T-helper 1 cell treated with Interleukin-12 subunit alpha and Interleukin-12 subunit beta and Interleukin-4 antibody, amounts not matched to agents 30 ng/mL and 1 ng/mL, for 36 hours (primary cell): ENCODE measurements around the gene SEL1L3. TPM values are rescaled to one million over a fixed set of nuclear protein-coding genes. Genes with fewer than 3 reads are reported as not detected.

ENCODE experiments used
- intact Hi-C: fragments of 100-400 bp; cut with micrococcal nuclease; formaldehyde crosslinking; loops from one replicate; pipeline ENCODE4 v1.15.1; 2024
- total RNA-seq: library from RNA; stranded (reverse); gene quantifications from 2 replicates; pipeline ENCODE4 v1.2.3, GENCODE V29; 2022

SEL1L3 gene
- total RNA-seq, 1 donor from 2014 or later: 57.7 TPM

GRCh38 chr4:25795566-25796454 lies 67.0 kb downstream of the SEL1L3 start:
- intact Hi-C loops: no loop called here

- intact Hi-C loops: no loop called here
Observed at GRCh38 chr4:25795091-25795490, 67.7 kb downstream of the SEL1L3 start.

- intact Hi-C loops: no loop called here
Observed at GRCh38 chr4:25792876-25793275, 69.9 kb downstream of the SEL1L3 start.

GRCh38 chr4:25792200-25792791 lies 70.5 kb downstream of the SEL1L3 start:
- intact Hi-C loops: no loop called here

- intact Hi-C loops: no loop called here
Observed at GRCh38 chr4:25790024-25790423, 72.8 kb downstream of the SEL1L3 start.

GRCh38 chr4:25788703-25789238 lies 74.0 kb downstream of the SEL1L3 start:
- intact Hi-C loops: no loop called here

- intact Hi-C loops: no loop called here
Observed at GRCh38 chr4:25786497-25787065, 76.2 kb downstream of the SEL1L3 start.

- intact Hi-C loops: no loop called here
Observed at GRCh38 chr4:25783943-25784342, 78.8 kb downstream of the SEL1L3 start.

GRCh38 chr4:25783126-25783525 lies 79.7 kb downstream of the SEL1L3 start:
- intact Hi-C loops: no loop called here

- intact Hi-C loops: no loop called here
Observed at GRCh38 chr4:25782482-25782881, 80.3 kb downstream of the SEL1L3 start.

- intact Hi-C loops: no loop called here
Observed at GRCh38 chr4:25779021-25779420, 83.8 kb downstream of the SEL1L3 start.

- intact Hi-C loops: no loop called here
Observed at GRCh38 chr4:25776795-25777194, 86.0 kb downstream of the SEL1L3 start.

- intact Hi-C loops: no loop called here
Observed at GRCh38 chr4:25775166-25775565, 87.6 kb downstream of the SEL1L3 start.

GRCh38 chr4:25773358-25773757 lies 89.4 kb downstream of the SEL1L3 start:
- intact Hi-C loops: no loop called here

GRCh38 chr4:25771672-25772071 lies 91.1 kb downstream of the SEL1L3 start:
- intact Hi-C loops: no loop called here

- intact Hi-C loops: no loop called here
Observed at GRCh38 chr4:25770847-25771246, 91.9 kb downstream of the SEL1L3 start.

- intact Hi-C loops: no loop called here
Observed at GRCh38 chr4:25769251-25769650, 93.5 kb downstream of the SEL1L3 start.

- intact Hi-C loops: loop anchor here (1.0 kb wide), 1 partner anchor 328 kb away; no protein-coding TSS in a partner anchor
Observed at GRCh38 chr4:25767877-25768725, 94.7 kb downstream of the SEL1L3 start.

- intact Hi-C loops: no loop called here
Observed at GRCh38 chr4:25760518-25761157, 102.2 kb downstream of the SEL1L3 start.

GRCh38 chr4:25760048-25760447 lies 102.7 kb downstream of the SEL1L3 start:
- intact Hi-C loops: no loop called here

GRCh38 chr4:25759101-25759500 lies 103.7 kb downstream of the SEL1L3 start:
- intact Hi-C loops: no loop called here
